GM12873 (cell line): ENCODE results near the gene DPP6.

ENCODE experiments used
- TF ChIP-seq, protein P1 (sequence below): IDR thresholded peaks from 2 replicates; pipeline ENCODE4 v1.5.1; 2012; ENCODE audit warnings: low read depth, mild to moderate bottlenecking, moderate library complexity, low read length, control low read depth; ENCODE audit not compliant: insufficient read depth; ENCODE audit errors: missing control alignments

The DPP6 gene

DNA sequence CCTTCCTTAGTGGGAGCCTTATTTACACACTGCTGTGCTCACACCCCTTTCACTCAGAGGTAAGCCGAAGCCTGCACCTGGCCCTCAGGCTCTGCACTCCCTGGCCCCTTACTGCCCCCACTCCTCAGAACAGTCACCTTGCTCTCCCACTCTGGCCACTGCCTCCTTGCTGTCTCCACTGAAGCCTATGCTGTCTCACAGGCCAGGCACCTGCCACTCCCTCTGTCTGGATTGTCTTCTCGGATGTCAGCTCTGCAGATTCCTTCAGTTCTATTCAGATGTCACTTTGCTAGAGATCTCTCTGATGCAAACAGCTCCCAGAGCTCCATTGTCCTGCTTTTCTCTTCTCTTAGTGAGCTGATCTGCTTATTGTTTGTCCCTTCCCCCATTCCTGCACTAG lies 390.7 kb downstream of the DPP6 start:
- TF ChIP-seq, protein P1, sequence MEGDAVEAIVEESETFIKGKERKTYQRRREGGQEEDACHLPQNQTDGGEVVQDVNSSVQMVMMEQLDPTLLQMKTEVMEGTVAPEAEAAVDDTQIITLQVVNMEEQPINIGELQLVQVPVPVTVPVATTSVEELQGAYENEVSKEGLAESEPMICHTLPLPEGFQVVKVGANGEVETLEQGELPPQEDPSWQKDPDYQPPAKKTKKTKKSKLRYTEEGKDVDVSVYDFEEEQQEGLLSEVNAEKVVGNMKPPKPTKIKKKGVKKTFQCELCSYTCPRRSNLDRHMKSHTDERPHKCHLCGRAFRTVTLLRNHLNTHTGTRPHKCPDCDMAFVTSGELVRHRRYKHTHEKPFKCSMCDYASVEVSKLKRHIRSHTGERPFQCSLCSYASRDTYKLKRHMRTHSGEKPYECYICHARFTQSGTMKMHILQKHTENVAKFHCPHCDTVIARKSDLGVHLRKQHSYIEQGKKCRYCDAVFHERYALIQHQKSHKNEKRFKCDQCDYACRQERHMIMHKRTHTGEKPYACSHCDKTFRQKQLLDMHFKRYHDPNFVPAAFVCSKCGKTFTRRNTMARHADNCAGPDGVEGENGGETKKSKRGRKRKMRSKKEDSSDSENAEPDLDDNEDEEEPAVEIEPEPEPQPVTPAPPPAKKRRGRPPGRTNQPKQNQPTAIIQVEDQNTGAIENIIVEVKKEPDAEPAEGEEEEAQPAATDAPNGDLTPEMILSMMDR, result no peak

DNA sequence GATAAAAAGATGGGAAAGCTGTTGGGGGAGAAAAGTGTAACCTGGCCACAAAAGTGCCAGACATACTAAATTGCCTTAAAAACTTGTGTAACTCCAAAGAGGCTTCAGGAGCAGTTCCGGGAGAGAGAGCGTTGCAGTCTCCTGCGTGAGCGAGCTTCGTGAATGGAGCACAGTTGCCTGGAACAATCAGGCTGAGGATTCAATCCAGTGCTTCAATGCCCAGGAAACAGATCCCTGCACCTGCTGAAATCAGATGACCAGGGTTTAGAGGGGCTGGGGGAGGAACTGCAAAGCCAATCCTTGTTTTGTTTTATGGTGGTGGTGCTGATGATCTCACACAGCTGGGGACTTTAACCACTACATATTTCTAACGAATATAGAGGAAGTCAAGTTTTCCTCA lies 398.3 kb downstream of the DPP6 start:
- TF ChIP-seq, protein P1, result no peak

DNA sequence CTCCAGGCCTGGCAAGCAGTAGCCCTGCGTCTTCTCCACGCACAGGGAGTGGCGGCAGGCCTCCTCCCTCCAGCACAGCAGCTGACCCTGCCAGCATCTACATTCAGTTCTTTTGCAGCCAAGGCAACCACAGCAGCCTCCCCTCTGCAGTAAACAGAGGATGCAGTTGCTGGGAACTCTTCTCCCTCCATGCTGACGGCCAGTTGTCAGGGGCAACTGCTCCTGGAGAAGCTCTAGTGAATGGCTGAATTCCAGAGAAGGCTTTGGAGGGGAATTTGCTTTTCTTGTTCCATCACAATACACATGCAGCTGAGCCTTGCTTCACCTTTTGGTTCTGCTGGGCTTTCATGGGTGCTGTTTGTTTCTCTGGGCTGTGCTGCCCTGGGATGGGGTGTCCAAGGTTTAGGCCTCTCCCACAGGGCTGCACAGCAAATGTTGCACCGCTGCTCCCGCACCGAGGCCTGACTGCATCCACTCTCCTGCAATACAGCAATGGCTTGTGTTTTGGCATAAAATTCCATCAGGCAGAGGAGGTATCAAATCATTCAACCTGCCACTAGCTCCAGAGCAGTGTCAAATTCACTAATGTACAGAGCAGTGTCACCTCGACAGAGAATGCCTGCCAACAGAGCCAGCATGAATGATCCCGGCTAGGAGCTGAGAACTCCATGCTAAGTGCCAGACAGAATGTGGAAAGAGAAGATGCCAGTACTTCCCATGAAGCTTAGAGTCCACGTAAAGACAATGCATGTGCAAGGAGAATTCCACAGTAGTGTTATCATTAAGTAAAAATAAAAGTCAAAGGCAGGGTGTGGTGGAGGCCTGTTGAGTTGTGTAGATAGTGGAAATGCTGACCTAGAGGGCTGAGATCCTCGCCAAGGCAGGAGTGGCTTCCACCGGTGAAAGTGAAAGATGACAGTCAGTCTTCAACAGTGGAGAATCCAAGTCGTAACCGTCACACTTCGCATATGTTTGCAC lies 399.6 kb downstream of the DPP6 start:
- TF ChIP-seq, protein P1, result no peak

DNA sequence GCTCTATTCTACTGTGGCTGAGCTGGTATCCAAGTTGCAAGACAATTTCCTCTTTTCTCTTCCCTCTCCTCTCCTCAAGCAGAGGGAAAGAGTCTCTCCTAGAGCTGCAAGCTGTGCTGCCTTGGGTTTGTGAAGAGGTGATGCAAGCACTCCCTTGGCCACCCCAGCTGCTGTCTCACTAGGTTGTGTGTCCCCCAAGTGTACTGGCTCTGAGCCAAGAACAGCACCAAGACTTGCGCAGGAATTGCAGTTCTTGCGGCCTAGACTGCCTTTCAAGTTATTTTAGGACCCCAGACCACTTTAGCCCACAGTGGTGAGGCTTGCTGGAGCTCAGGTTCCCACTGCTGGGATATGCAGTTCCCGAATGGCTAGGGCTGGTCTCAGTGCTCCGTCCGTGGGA lies 411.6 kb downstream of the DPP6 start:
- TF ChIP-seq, protein P1, result no peak

DNA sequence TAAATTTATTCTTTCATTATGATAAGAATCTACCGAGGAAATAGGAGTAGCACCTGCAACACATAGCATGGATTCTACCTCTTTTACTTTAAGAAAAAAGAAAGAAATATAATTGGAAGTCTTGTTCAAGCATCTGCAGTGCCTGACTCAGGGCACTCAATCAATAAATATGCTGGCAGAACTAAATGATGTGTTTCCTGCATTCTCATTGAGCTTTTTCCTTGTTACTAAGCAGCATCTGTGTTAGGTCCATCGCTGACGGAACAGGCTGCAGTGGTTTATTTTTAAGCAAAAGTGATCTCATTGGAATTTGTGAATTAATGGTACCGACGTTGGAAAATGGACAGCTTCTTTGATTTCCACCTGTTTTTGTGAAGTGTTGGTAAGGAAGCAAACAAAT lies 417.5 kb downstream of the DPP6 start:
- TF ChIP-seq, protein P1, result no peak

DNA sequence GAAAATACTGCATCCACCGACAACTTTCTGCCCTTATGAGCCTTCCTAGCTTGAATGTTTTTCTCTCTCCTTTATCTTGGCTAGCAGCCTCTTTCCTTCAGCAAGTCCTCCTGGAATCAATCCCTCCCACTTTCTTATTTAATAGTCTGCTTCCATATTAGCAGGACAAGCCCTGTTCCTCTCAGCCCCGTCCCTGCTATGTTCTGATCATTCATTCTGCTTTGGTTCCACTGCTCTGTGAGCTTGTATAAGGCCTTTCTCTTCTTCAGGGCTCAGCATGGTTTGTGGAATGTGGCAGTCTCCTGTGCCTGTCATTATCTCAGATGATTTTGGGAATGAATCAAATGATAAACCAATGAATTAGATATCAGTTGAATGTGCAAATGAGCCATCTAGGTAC lies 420.1 kb downstream of the DPP6 start:
- TF ChIP-seq, protein P1, result no peak

DNA sequence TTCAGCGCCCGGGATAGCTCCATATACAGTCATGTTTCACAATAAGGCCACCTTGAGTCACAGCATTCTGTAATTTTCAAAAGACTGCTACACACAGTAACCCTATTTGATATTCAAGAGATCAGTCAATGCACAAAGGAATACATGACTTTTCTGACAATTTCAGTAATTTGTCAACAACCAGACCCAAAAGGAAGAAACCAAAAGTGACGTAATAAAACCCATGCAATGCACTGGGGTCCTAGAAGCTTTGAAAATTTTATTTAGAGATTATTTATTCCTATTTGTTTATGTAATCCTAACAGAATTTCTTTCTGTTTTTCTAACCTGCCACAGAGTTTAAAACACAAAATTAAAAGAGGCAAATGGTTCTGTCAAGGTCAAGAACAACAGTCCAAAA lies 421.2 kb downstream of the DPP6 start:
- TF ChIP-seq, protein P1, result no peak
